WTC11 (cell line): ENCODE results near the gene AP5Z1. TPM values are rescaled to one million over a fixed set of nuclear protein-coding genes. Genes with fewer than 3 reads are reported as not detected.

Experiments
- ATAC-seq: fragments of 200-7000 bp; cut with Tn5 transposase; 2 replicates; pipeline ENCODE4 v1.10.0; 2021; ENCODE audit warnings: mild to moderate bottlenecking, moderate library complexity
- CTCF ChIA-PET: fragments of 300-600 bp; sonication (Branson Sonifier 250); formaldehyde crosslinking; loops from one replicate; lab custom pipeline; 2021; ENCODE audit warnings: antibody characterized with exemption; lab: Charles Lee
- POLR2A ChIA-PET: fragments of 350-600 bp; sonication (Branson Sonifier 250); formaldehyde crosslinking; loops from one replicate; lab custom pipeline; 2021; ENCODE audit warnings: antibody characterized with exemption; lab: Charles Lee
- DNase-seq: peaks from one replicate; pipeline ENCODE4 v3.0.0; 2021; ENCODE audit warnings: low spot score
- H3K27ac Mint-ChIP-seq: 2 replicates; pipeline ENCODE4 v1.8.0; 2021; ENCODE audit warnings: mixed read lengths
- H3K27me3 Mint-ChIP-seq: 2 replicates; pipeline ENCODE4 v1.8.0; 2021; ENCODE audit warnings: low read depth, mild to moderate bottlenecking, moderate library complexity, mixed read lengths
- H3K36me3 Mint-ChIP-seq: 2 replicates; pipeline ENCODE4 v1.8.0; 2021; ENCODE audit warnings: mixed read lengths
- H3K4me1 Mint-ChIP-seq: 2 replicates; pipeline ENCODE4 v1.8.0; 2022; ENCODE audit warnings: mixed read lengths
- H3K4me3 Mint-ChIP-seq: 2 replicates; pipeline ENCODE4 v1.8.0; 2021; ENCODE audit warnings: mild to moderate bottlenecking, moderate library complexity, mixed read lengths
- H3K9me3 Mint-ChIP-seq: 2 replicates; pipeline ENCODE4 v1.8.0; 2021; ENCODE audit warnings: mixed read lengths
- ETV6 ChIP-seq: sonication (generic); formaldehyde crosslinking; IDR thresholded peaks from 2 replicates; pipeline ENCODE4 v1.8.1; 2022; ENCODE audit warnings: mild to moderate bottlenecking, missing genetic modification reagents
- FOXK1 ChIP-seq: sonication (generic); formaldehyde crosslinking; IDR thresholded peaks from 2 replicates; pipeline ENCODE4 v1.8.0; 2022; ENCODE audit warnings: mild to moderate bottlenecking, moderate library complexity, missing genetic modification reagents
- GTF2I ChIP-seq: fragments of 250-450 bp; sonication (Bioruptor Pico); conservative IDR thresholded peaks from 2 replicates; pipeline ENCODE4 v1.4.0; 2021; ENCODE audit warnings: mild to moderate bottlenecking
- IRF2 ChIP-seq: sonication (generic); formaldehyde crosslinking; IDR thresholded peaks from 2 replicates; pipeline ENCODE4 v1.8.0; 2022; ENCODE audit warnings: low read depth, missing genetic modification reagents, borderline replicate concordance
- TCF7 ChIP-seq: sonication (generic); formaldehyde crosslinking; IDR thresholded peaks from 2 replicates; pipeline ENCODE4 v1.8.0; 2022; ENCODE audit warnings: mild to moderate bottlenecking, low read depth, missing genetic modification reagents, moderate library complexity
- ZNF121 ChIP-seq: sonication (generic); formaldehyde crosslinking; IDR thresholded peaks from 2 replicates; pipeline ENCODE4 v1.8.0; 2023; ENCODE audit warnings: missing genetic modification reagents
- ZNF232 ChIP-seq: sonication (generic); formaldehyde crosslinking; IDR thresholded peaks from 2 replicates; pipeline ENCODE4 v1.8.0; 2022; ENCODE audit warnings: mild to moderate bottlenecking, missing genetic modification reagents
- total RNA-seq: library from RNA; stranded (reverse); gene quantifications from 3 replicates; pipeline ENCODE4 v1.2.3, GENCODE V29; 2021
- TF ChIP-seq, protein P1 (sequence below): fragments of 250-450 bp; sonication (Bioruptor Pico); IDR thresholded peaks from 2 replicates; pipeline ENCODE4 v2.1.2; 2022; ENCODE audit warnings: mild to moderate bottlenecking, moderate library complexity
- TF ChIP-seq, protein P2 (sequence below): sonication (generic); formaldehyde crosslinking; IDR thresholded peaks from 2 replicates; pipeline ENCODE4 v1.8.0; 2023; ENCODE audit warnings: missing genetic modification reagents
- TF ChIP-seq, protein P3 (sequence below): sonication (generic); formaldehyde crosslinking; IDR thresholded peaks from 2 replicates; pipeline ENCODE4 v1.8.0; 2022; ENCODE audit warnings: missing genetic modification reagents
- TF ChIP-seq, protein P4 (sequence below): sonication (generic); formaldehyde crosslinking; IDR thresholded peaks from 2 replicates; pipeline ENCODE4 v1.8.0; 2022; ENCODE audit warnings: mild to moderate bottlenecking, missing genetic modification reagents
- TF ChIP-seq, protein P5 (sequence below): sonication (generic); formaldehyde crosslinking; IDR thresholded peaks from 2 replicates; pipeline ENCODE4 v1.8.1; 2022; ENCODE audit warnings: missing genetic modification reagents, borderline replicate concordance

AP5Z1 gene
- total RNA-seq, 1 experiment from 2014 or later: 29.4 TPM

- peaks cover 3% of the 10 kb centered on the region; the same call in 1 of the 2 replicates for H3K36me3 Mint-ChIP-seq
- ATAC-seq: no peak
- no peak for DNase-seq
These were observed 13.3 kb downstream of the AP5Z1 start for GRCh38 chr7:4788627-4789189.

GRCh38 chr7:4789194-4790077, 14.0 kb downstream of the AP5Z1 start:
- CTCF ChIA-PET: interaction anchor here (0.5 kb wide), 1 partner anchor 301 kb away, joined by 3 read pairs; no protein-coding TSS in a partner anchor
- ATAC-seq (no peak), DNase-seq (no peak)
- Mint-ChIP-seq H3K4me3 (no peak overlapping the region), H3K27ac (no peak overlapping the region), H3K9me3 (no peaks in the 10 kb centered on the region), H3K27me3 (no peaks in the 10 kb centered on the region), H3K36me3 (peaks cover 3% of the 10 kb centered on the region; the same call in 1 of the 2 replicates), H3K4me1 (peaks cover 2% of the 10 kb centered on the region)
- TF ChIP-seq ETV6 (no peak), IRF2 (no peak), FOXK1 (no peak)
- TF ChIP-seq, protein P1, sequence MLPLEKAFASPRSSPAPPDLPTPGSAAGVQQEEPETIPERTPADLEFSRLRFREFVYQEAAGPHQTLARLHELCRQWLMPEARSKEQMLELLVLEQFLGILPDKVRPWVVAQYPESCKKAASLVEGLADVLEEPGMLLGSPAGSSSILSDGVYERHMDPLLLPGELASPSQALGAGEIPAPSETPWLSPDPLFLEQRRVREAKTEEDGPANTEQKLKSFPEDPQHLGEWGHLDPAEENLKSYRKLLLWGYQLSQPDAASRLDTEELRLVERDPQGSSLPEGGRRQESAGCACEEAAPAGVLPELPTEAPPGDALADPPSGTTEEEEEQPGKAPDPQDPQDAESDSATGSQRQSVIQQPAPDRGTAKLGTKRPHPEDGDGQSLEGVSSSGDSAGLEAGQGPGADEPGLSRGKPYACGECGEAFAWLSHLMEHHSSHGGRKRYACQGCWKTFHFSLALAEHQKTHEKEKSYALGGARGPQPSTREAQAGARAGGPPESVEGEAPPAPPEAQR (CRISPR knock-in tag): no peak
- POLR2A ChIA-PET: interaction anchor here (1.1 kb wide), 1 partner anchor 14 kb away, joined by 3 read pairs; the partner anchor contains the start of gene AP5Z1

More at GRCh38 chr7:4788627-4789189, 13.3 kb downstream of the AP5Z1 start:
- POLR2A ChIA-PET: interaction anchor here (1.1 kb wide), 1 partner anchor 13 kb away, joined by 3 read pairs; the partner anchor contains the start of gene AP5Z1
- TF ChIP-seq, protein P2, sequence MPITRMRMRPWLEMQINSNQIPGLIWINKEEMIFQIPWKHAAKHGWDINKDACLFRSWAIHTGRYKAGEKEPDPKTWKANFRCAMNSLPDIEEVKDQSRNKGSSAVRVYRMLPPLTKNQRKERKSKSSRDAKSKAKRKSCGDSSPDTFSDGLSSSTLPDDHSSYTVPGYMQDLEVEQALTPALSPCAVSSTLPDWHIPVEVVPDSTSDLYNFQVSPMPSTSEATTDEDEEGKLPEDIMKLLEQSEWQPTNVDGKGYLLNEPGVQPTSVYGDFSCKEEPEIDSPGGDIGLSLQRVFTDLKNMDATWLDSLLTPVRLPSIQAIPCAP: no peak
- TF ChIP-seq ZNF232 (CRISPR knock-in tag) (no peak), GTF2I (CRISPR knock-in tag) (no peak), ZNF121 (no peak), IRF2 (no peak), TCF7 (CRISPR knock-in tag) (no peak)
- TF ChIP-seq, protein P3, sequence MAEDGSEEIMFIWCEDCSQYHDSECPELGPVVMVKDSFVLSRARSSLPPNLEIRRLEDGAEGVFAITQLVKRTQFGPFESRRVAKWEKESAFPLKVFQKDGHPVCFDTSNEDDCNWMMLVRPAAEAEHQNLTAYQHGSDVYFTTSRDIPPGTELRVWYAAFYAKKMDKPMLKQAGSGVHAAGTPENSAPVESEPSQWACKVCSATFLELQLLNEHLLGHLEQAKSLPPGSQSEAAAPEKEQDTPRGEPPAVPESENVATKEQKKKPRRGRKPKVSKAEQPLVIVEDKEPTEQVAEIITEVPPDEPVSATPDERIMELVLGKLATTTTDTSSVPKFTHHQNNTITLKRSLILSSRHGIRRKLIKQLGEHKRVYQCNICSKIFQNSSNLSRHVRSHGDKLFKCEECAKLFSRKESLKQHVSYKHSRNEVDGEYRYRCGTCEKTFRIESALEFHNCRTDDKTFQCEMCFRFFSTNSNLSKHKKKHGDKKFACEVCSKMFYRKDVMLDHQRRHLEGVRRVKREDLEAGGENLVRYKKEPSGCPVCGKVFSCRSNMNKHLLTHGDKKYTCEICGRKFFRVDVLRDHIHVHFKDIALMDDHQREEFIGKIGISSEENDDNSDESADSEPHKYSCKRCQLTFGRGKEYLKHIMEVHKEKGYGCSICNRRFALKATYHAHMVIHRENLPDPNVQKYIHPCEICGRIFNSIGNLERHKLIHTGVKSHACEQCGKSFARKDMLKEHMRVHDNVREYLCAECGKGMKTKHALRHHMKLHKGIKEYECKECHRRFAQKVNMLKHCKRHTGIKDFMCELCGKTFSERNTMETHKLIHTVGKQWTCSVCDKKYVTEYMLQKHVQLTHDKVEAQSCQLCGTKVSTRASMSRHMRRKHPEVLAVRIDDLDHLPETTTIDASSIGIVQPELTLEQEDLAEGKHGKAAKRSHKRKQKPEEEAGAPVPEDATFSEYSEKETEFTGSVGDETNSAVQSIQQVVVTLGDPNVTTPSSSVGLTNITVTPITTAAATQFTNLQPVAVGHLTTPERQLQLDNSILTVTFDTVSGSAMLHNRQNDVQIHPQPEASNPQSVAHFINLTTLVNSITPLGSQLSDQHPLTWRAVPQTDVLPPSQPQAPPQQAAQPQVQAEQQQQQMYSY (CRISPR knock-in tag): no peak
- TF ChIP-seq, protein P4, sequence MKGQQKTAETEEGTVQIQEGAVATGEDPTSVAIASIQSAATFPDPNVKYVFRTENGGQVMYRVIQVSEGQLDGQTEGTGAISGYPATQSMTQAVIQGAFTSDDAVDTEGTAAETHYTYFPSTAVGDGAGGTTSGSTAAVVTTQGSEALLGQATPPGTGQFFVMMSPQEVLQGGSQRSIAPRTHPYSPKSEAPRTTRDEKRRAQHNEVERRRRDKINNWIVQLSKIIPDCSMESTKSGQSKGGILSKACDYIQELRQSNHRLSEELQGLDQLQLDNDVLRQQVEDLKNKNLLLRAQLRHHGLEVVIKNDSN: no peak
- TF ChIP-seq, protein P5, sequence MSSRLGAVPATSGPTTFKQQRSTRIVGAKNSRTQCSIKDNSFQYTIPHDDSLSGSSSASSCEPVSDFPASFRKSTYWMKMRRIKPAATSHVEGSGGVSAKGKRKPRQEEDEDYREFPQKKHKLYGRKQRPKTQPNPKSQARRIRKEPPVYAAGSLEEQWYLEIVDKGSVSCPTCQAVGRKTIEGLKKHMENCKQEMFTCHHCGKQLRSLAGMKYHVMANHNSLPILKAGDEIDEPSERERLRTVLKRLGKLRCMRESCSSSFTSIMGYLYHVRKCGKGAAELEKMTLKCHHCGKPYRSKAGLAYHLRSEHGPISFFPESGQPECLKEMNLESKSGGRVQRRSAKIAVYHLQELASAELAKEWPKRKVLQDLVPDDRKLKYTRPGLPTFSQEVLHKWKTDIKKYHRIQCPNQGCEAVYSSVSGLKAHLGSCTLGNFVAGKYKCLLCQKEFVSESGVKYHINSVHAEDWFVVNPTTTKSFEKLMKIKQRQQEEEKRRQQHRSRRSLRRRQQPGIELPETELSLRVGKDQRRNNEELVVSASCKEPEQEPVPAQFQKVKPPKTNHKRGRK (CRISPR knock-in tag): no peak
- TF ChIP-seq, all 79 proteins: peak for 0
- no peaks in the 10 kb centered on the region for H3K9me3 Mint-ChIP-seq
- H3K4me1 Mint-ChIP-seq: no peaks in the 10 kb centered on the region
- H3K4me3 Mint-ChIP-seq: no peak overlapping the region
- CTCF ChIA-PET: interaction anchor here (0.5 kb wide), 1 partner anchor 302 kb away, joined by 3 read pairs; no protein-coding TSS in a partner anchor
- no peaks in the 10 kb centered on the region for H3K27me3 Mint-ChIP-seq
- H3K27ac Mint-ChIP-seq: no peak overlapping the region
